ENCODE measurements around the gene PCMT1.

DNA sequence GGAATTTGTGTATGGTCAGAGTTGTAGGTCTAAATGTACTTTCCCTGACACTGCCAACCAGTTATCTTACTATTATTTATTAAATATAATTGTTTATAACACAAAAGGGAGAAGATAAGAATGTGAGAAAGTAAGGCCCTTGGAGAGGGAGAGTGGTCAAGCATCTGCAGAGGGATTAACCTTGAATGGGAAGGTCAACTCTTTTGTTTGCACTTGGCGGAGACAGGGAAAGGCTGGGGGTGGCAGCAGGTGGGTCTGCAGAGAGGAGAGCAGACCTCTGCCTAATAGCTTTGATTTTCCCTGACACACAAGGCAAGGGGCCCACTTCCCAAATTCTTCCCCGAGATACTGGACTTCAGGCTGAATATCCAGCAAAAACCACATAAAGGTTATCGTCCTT is 110.4 kb downstream of the PCMT1 start:
- TF ChIP-seq, protein P1, sequence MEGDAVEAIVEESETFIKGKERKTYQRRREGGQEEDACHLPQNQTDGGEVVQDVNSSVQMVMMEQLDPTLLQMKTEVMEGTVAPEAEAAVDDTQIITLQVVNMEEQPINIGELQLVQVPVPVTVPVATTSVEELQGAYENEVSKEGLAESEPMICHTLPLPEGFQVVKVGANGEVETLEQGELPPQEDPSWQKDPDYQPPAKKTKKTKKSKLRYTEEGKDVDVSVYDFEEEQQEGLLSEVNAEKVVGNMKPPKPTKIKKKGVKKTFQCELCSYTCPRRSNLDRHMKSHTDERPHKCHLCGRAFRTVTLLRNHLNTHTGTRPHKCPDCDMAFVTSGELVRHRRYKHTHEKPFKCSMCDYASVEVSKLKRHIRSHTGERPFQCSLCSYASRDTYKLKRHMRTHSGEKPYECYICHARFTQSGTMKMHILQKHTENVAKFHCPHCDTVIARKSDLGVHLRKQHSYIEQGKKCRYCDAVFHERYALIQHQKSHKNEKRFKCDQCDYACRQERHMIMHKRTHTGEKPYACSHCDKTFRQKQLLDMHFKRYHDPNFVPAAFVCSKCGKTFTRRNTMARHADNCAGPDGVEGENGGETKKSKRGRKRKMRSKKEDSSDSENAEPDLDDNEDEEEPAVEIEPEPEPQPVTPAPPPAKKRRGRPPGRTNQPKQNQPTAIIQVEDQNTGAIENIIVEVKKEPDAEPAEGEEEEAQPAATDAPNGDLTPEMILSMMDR (conservative IDR thresholded peaks at IDR 0.05; ENCODE audit: low read depth, low read length), result no peak
- no peak for TF ChIP-seq EZH2 (IDR thresholded peaks at IDR 0.05; ENCODE audit: borderline replicate concordance, low read depth, low read length, poor library complexity, severe bottlenecking)

Measured in A673 (cell line).